HepG2 (cell line): ENCODE data around the gene KCTD8. TPM values are rescaled to one million over a fixed set of nuclear protein-coding genes. Genes with fewer than 3 reads are reported as not detected.

Experiments used
- ATAC-seq: fragments of 200-7000 bp; cut with Tn5 transposase; 3 replicates; pipeline ENCODE4 v1.9.1; 2020; ENCODE audit warnings: mild to moderate bottlenecking, moderate library complexity
- BruUV-seq: library from RNA; stranded (reverse); fragments of 400-500 nt; replicated peaks from 2 replicates; lab custom pipeline; 2021; lab: Mats Ljungman, UMichigan
- CTCF ChIA-PET: fragments of 300-600 bp; formaldehyde crosslinking; extraction: SDS; loops from one replicate; lab custom pipeline; 2021; ENCODE audit warnings: low total read pairs, inconsistent platforms, low intra/inter-chr PET ratio; lab: Yijun Ruan, JAX
- POLR2A ChIA-PET: fragments of 350-600 bp; sonication (Branson Sonifier 250); formaldehyde crosslinking; loops from one replicate; lab custom pipeline; 2020; ENCODE audit warnings: antibody characterized with exemption, inconsistent platforms; lab: Yijun Ruan, JAX
- DNase-seq: peaks from one replicate; pipeline ENCODE4 v3.0.0-alpha.2; 2015; ENCODE audit warnings: low spot score
- FAIRE-seq: peaks from 3 replicates; lab custom pipeline; 2011; peaks lifted over from hg19 to GRCh38; lab: Jason Lieb, UNC
- H2AFZ ChIP-seq: one replicate; pipeline ENCODE4 v1.6.1; 2011; ENCODE audit warnings: low read length, inconsistent platforms
- H3K27ac ChIP-seq: fragments of 300-600 bp; 3 replicates; pipeline ENCODE4 v1.8.0; 2011; ENCODE audit warnings: mixed run types, mild to moderate bottlenecking, mixed read lengths, low read length, inconsistent platforms; ENCODE audit not compliant: insufficient read depth; ENCODE audit errors: extremely low read length
- H3K27me3 ChIP-seq, 2 experiments: fragments of 200-600 bp in 1 of 2; 2 replicates in 1 of 2; 3 replicates in 1 of 2; pipeline versions ENCODE4 v1.6.0 to v1.8.0; 2011; ENCODE audit warnings: low read length in 2 of 2, mild to moderate bottlenecking in 2 of 2, moderate library complexity in 2 of 2, inconsistent platforms in 1 of 2; ENCODE audit not compliant: insufficient read depth in 2 of 2, control insufficient read depth in 1 of 2
- H3K36me3 ChIP-seq, 2 experiments: fragments of 200-600 bp in 1 of 2; replicated peaks in 1 of 2; 2 replicates in 1 of 2; 3 replicates in 1 of 2; pipeline versions ENCODE4 v1.5.1 to v1.8.0; 2011; ENCODE audit warnings: low read length in 2 of 2, inconsistent platforms in 1 of 2; ENCODE audit not compliant: insufficient read depth in 2 of 2, control insufficient read depth in 1 of 2
- H3K4me1 ChIP-seq: 2 replicates; pipeline ENCODE4 v1.5.1; 2012; ENCODE audit warnings: low read length, inconsistent platforms; ENCODE audit not compliant: insufficient read depth
- H3K4me2 ChIP-seq: 2 replicates; pipeline ENCODE4 v1.6.0; 2011; ENCODE audit warnings: low read depth, low read length, inconsistent platforms
- H3K4me3 ChIP-seq, 3 experiments: fragments of 200-600 bp in 1 of 3; sonication (generic), shearing (Covaris generic) in 1 of 3; replicated peaks in 1 of 3; 2 replicates each; pipeline ENCODE4 v1.5.1; 2011 to 2016; ENCODE audit warnings: low read length in 3 of 3, inconsistent platforms in 2 of 3, low read depth in 2 of 3, mild to moderate bottlenecking in 2 of 3, control low read depth in 1 of 3, mixed read lengths in 1 of 3; ENCODE audit not compliant: insufficient read depth in 1 of 3
- H3K79me2 ChIP-seq: one replicate; pipeline ENCODE4 v1.6.1; 2011; ENCODE audit warnings: low read length, inconsistent platforms; ENCODE audit not compliant: insufficient read depth
- H3K9ac ChIP-seq: 2 replicates; pipeline ENCODE4 v1.6.0; 2011; ENCODE audit warnings: mild to moderate bottlenecking, low read depth, low read length, inconsistent platforms; ENCODE audit not compliant: insufficient read depth
- H3K9me3 ChIP-seq: 2 replicates; pipeline ENCODE4 v1.5.1; 2012; ENCODE audit warnings: mild to moderate bottlenecking, low read length
- H4K20me1 ChIP-seq: 2 replicates; pipeline ENCODE4 v1.6.0; 2011; ENCODE audit warnings: inconsistent platforms, mild to moderate bottlenecking, low read length, moderate library complexity; ENCODE audit not compliant: insufficient read depth
- CHD4 ChIP-seq: fragments of 200-600 bp; sonication (generic); IDR thresholded peaks from 2 replicates; pipeline ENCODE4 v1.7.0; 2017; ENCODE audit warnings: mild to moderate bottlenecking, low read length, borderline replicate concordance
- DRAP1 ChIP-seq: IDR thresholded peaks from 2 replicates; pipeline ENCODE4 v1.6.1; 2016; ENCODE audit warnings: missing genetic modification reagents, missing compliant biosample characterization
- MED8 ChIP-seq: sonication (generic); formaldehyde crosslinking; IDR thresholded peaks from 2 replicates; pipeline ENCODE4 v1.8.1; 2023; ENCODE audit warnings: mild to moderate bottlenecking, missing genetic modification reagents; ENCODE audit not compliant: insufficient replicate concordance
- NR2F2 ChIP-seq: IDR thresholded peaks from 2 replicates; pipeline ENCODE4 v1.6.1; 2012; ENCODE audit warnings: low read depth, inconsistent platforms, borderline replicate concordance
- RARG ChIP-seq: sonication (generic); formaldehyde crosslinking; IDR thresholded peaks from 2 replicates; pipeline ENCODE4 v1.4.0; 2020; ENCODE audit warnings: low read depth, mild to moderate bottlenecking, missing genetic modification reagents
- RCOR2 ChIP-seq: IDR thresholded peaks from 2 replicates; pipeline ENCODE4 v1.6.1; 2016; ENCODE audit warnings: missing biosample characterization, missing genetic modification reagents
- SMARCE1 ChIP-seq: fragments of 450-650 bp; IDR thresholded peaks from 2 replicates; pipeline ENCODE4 v1.6.1; 2017; ENCODE audit warnings: borderline replicate concordance
- ZKSCAN1 ChIP-seq: fragments of 150-350 bp; IDR thresholded peaks from 2 replicates; pipeline ENCODE4 v1.6.1; 2014; ENCODE audit warnings: low read length
- ZMYM4 ChIP-seq: sonication (generic); formaldehyde crosslinking; IDR thresholded peaks from 2 replicates; pipeline ENCODE4 v1.8.1; 2023; ENCODE audit warnings: mild to moderate bottlenecking, missing genetic modification reagents
- ZNF510 ChIP-seq: sonication (generic); formaldehyde crosslinking; IDR thresholded peaks from 2 replicates; pipeline ENCODE4 v1.4.0; 2020; ENCODE audit warnings: low read depth, mild to moderate bottlenecking, missing genetic modification reagents
- ZNF639 ChIP-seq: conservative IDR thresholded peaks from 2 replicates; pipeline ENCODE4 v1.6.1; 2018; ENCODE audit warnings: missing genetic modification reagents
- ZNF850 ChIP-seq: sonication (generic); formaldehyde crosslinking; conservative IDR thresholded peaks from 2 replicates; pipeline ENCODE4 v1.9.0; 2021; ENCODE audit warnings: mild to moderate bottlenecking, missing genetic modification reagents
- WGBS: methylation state at CpG from one replicate; pipeline ENCODE4 v1.1.6; 2017; ENCODE audit warnings: low lambda C conversion rate; 5-methylcytosine and 5-hydroxymethylcytosine counted together
- in situ Hi-C: cut with HindIII; loops from 2 replicates; pipeline ENCODE4 v1.10.0; 2017; ENCODE audit warnings: low pct_unique_long_range_greater_than_20kb; ENCODE audit not compliant: extremely low pct_ligation_motif_present
- intact Hi-C: fragments of 100-400 bp; cut with micrococcal nuclease; formaldehyde crosslinking; loops from one replicate; pipeline ENCODE4 v1.10.0; 2022; ENCODE audit not compliant: unreplicated experiment
- polyA plus RNA-seq, 8 experiments: library from polyadenylated mRNA; depleted of rRNA in 3 of 8; stranded (reverse) in 7 of 8; unstranded in 1 of 8; fragments of >200 nt; fragmentation: Illumina TruSeq in 4 of 8; extraction: Trizol in 4 of 8; gene quantifications; 2 replicates each; pipeline versions ENCODE4 v1.2.1 to v1.2.3, GENCODE V29; 2011 to 2016; ENCODE audit warnings: low read depth in 4 of 8, missing spikeins in 1 of 8, mixed read lengths in 1 of 8; ENCODE audit not compliant: insufficient read depth in 1 of 8
- total RNA-seq, 5 experiments: library from RNA; depleted of rRNA; stranded (reverse); fragments of >200 nt; fragmentation: Illumina TruSeq; extraction: Trizol; gene quantifications; 2 replicates each; pipeline ENCODE4 v1.2.3, GENCODE V29; 2016; ENCODE audit warnings: low read depth in 1 of 5

The KCTD8 gene
- total and polyA plus RNA-seq, 2 of the 13 experiments (the other 11 are each of a cell fraction or from before 2014, with no cell fraction given), result not detected

GRCh38 chr4:44368413-44369167 is 80.0 kb downstream of the KCTD8 start:
- Histone ChIP-seq H3K27me3 (no peaks in the 10 kb centered on the region), H3K27ac (no peak overlapping the region), H3K9ac (no peak overlapping the region), H3K4me1 (no peaks in the 10 kb centered on the region), H3K36me3 (no peaks in the 10 kb centered on the region), H3K4me2 (no peak overlapping the region), H2AFZ (no peak overlapping the region), H4K20me1 (no peaks in the 10 kb centered on the region), H3K79me2 (no peaks in the 10 kb centered on the region), H3K4me3 (no peak overlapping the region), H3K9me3 (no peaks in the 10 kb centered on the region)
- ATAC-seq, result no peak
- no TSS peak for BruUV-seq
- FAIRE-seq, result no peak
- DNase-seq, result no peak
- CTCF ChIA-PET, result no interaction called here
- in situ Hi-C loops, result no loop called here
- TF ChIP-seq CHD4, result no peak
- no peak for TF ChIP-seq MED8 (CRISPR knock-in tag)
- TF ChIP-seq RARG (CRISPR knock-in tag), result no peak
- no peak for TF ChIP-seq ZKSCAN1
- no peak for TF ChIP-seq ZNF510 (CRISPR knock-in tag)
- TF ChIP-seq ZMYM4 (CRISPR knock-in tag), result no peak
- no peak for TF ChIP-seq NR2F2
- no peak for TF ChIP-seq RCOR2 (CRISPR knock-in tag)
- TF ChIP-seq ZNF850 (CRISPR knock-in tag), result no peak
- TF ChIP-seq DRAP1 (CRISPR knock-in tag), result no peak
- no peak for TF ChIP-seq SMARCE1
- no peak for TF ChIP-seq ZNF639
- POLR2A ChIA-PET, result no interaction called here
- 1% methylated on average over 3 of the region's 3 CpGs for WGBS
- intact Hi-C loops, result no loop called here
